Transverse colon (tissue), 4 donors: ENCODE data around the gene P2RY2.
A peak's percentile ranks its signal among the peaks of the same experiment; 100 is the strongest.

Experiments
- POLR2A ChIP-seq: fragments of 450-650 bp; IDR thresholded peaks from one replicate; pipeline ENCODE4 v1.6.1; 2016; ENCODE audit warnings: antibody characterized with exemption, mild to moderate bottlenecking, moderate library complexity
- POLR2AphosphoS5 ChIP-seq, 3 donors: sonication (generic); formaldehyde crosslinking; IDR thresholded peaks; one replicate each; pipeline ENCODE4 v1.6.1; 2016; ENCODE audit warnings: antibody characterized with exemption in 3 of 3
- TF ChIP-seq, protein P1 (sequence below), 5 experiments: fragments of 200-600 bp in 3 of 5; fragments of 450-650 bp in 2 of 5; sonication (generic) in 3 of 5; IDR thresholded peaks; 1 replicate in 2 of 5; 2 replicates in 3 of 5; pipeline ENCODE4 v1.5.1; 2016 to 2017; ENCODE audit warnings: antibody characterized with exemption in 5 of 5, inconsistent platforms in 3 of 5, mild to moderate bottlenecking in 2 of 5, moderate library complexity in 1 of 5

DNA sequence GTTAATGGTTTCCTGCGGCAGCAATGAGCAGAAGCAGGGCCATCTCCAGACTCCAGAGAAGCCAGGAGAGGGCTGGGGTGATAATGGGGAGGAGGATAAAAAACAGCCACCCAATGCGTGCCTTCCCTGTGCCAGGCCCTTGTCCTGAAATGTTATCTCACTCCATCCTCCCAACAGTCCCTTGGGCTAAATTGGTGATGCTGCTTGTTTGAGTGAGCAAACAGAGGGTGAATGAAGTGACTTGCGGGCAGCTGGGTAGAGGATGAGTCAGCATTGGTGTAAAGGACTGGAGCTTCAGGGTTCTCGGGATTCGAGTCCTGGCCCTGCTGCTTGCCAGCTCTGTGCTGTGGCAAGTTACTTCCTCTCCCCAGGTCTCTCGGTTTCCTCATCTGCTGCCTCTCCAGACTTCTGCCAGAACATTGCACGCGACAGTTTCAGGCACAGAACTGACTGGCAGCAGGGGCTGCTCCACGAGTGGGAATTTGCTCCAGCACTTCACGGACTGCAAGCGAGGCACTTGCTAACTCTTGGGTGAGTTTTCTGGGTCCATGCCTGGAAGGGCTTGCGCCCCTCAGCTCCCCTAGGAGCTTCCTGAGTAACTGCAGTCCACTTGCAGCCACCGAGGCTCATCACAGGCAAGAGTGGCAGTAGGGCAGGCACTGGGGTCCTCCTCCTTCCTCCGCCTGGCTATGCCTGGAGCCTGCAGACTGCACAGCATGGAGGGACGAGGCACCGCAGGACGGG is 54.0 kb downstream of the P2RY2 start, which contains the start of gene P2RY6:
- TF ChIP-seq POLR2AphosphoS5 (IDR thresholded peaks at IDR 0.05) (no peak), POLR2A (peak; percentile 31)
- TF ChIP-seq, protein P1, sequence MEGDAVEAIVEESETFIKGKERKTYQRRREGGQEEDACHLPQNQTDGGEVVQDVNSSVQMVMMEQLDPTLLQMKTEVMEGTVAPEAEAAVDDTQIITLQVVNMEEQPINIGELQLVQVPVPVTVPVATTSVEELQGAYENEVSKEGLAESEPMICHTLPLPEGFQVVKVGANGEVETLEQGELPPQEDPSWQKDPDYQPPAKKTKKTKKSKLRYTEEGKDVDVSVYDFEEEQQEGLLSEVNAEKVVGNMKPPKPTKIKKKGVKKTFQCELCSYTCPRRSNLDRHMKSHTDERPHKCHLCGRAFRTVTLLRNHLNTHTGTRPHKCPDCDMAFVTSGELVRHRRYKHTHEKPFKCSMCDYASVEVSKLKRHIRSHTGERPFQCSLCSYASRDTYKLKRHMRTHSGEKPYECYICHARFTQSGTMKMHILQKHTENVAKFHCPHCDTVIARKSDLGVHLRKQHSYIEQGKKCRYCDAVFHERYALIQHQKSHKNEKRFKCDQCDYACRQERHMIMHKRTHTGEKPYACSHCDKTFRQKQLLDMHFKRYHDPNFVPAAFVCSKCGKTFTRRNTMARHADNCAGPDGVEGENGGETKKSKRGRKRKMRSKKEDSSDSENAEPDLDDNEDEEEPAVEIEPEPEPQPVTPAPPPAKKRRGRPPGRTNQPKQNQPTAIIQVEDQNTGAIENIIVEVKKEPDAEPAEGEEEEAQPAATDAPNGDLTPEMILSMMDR (IDR thresholded peaks at IDR 0.05), result no peak
